ENCODE measurements around the gene EIF3F.

The EIF3F gene

DNA sequence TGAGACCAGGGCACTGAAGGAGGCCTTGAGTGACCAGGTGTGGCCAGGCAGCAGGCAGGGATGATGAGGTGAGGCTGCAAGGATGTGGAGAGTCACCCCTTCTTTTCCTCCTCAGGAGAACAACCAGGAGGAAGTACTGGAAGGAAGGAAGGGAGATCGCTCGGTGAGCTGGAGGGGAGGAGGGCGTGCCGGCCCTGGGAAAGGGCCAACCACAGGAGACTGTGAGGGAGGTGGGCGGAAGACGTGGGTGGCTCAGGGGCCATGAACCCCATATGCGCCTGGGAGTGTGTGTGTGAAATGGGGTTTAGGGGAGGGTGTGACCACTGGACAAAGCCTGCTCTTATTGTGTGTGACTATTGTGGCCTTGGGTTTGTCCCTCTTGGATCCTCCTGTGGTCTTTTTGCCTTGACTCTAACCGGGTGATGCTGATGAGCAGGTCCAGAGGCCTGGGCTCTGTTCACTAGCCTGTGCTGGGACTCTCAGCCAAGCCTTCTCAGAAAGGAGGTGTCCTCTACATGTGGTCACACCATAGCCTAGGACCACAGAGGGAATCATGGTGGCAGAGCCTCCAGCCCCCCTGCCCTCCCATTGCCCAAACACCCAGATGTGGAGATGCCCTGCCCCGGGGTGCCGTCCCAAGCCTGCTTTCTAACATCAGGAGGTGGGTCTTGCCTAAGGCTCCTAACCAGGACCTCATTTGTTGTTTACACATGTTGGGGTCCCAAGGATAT lies 52.6 kb downstream of the EIF3F start:
- no peak for DNase-seq (ENCODE audit: low spot score)

GRCh38 chr11:8040261-8040920 lies 53.3 kb downstream of the EIF3F start:
- DNase-seq (ENCODE audit: low spot score): no peak

DNA sequence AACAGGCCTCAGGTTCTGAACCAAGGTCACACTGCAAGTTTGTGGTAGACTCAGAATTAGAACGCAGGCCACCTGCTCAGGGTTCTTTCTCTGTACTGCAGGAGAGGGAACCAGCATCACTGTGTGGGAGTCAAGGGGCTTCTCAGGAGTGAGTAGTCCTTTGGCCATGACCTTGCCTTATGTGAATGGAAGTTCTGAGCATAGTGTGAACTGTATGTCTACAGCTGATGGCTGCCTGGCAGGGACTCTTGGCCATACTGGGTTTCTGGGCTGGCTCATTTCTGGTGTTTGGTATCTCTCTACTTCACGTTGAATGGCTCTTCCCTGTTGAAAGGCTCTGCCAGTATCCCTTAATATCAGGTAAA lies 53.8 kb downstream of the EIF3F start:
- no peak for DNase-seq (ENCODE audit: low spot score)

DNA sequence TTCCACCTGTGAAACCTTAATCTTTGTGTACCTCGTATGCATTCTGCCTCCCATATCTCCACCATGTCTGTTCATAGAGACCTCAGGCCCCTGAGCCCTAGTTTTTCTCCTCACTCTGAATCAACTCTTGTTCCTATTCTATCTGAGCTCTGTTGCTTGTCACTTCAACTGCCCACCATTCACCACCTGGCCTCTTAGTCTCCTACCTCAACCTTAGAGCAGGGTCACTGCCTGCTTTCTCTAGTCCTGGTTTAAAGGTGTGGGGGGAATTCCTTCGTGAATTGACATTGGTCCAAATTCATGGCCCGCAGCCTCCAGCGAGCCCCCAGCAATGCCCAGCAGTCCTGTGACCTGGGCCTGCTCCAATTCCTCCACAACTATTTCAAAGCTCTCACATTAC lies 54.4 kb downstream of the EIF3F start:
- DNase-seq (ENCODE audit: low spot score): no peak

DNA sequence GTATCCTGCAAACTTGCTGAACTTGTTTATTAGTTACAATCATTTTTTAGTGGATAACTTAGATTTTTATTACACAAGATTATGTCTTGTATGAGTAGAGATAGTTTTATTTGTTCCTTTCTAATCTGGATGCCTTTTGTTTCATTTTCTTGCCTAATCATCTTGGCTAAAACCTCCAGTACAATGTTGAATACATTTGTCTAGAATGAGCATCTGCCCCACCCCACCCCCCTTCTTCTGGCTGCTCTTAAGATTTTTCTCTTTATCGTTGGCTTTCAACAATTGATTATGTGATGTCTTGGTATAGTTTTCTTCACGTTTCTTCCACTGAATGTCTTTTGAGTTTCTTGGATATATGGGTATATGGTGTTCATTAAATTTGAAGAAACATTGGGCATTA lies 56.6 kb downstream of the EIF3F start:
- DNase-seq (ENCODE audit: low spot score): no peak

GRCh38 chr11:8045839-8046238 lies 58.7 kb downstream of the EIF3F start:
- DNase-seq (ENCODE audit: low spot score): no peak

DNA sequence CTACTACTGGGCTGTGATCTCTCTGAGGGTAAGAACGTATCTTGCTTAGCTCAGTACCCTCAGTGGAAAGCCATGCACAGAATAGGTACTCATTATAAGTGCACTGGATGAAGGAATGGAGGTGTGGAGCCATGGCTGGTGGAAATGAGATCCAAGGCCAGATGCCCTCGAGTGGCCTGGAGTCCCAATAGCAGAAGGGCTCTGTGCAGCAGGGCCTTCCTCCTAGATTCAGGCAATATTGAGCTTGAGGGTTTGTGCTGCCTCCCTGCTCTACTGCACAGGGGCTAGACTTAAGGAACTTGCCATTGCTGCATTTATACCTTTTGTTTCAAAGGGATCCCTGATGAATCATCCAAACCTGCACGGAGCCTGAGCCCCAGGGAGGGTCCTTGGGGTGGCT lies 60.2 kb downstream of the EIF3F start:
- DNase-seq (ENCODE audit: low spot score): no peak

- no peak for DNase-seq (ENCODE audit: low spot score)
Observed at GRCh38 chr11:8049084-8049483, 61.9 kb downstream of the EIF3F start.
